SU-DHL-6 (cell line): ENCODE measurements around the gene NOTCH3.

ENCODE experiments used
- EZH2phosphoT487 ChIP-seq: fragments of 200-600 bp; sonication (generic), shearing (Covaris generic); conservative IDR thresholded peaks from 2 replicates; pipeline ENCODE4 v1.6.1; 2018; ENCODE audit warnings: mild to moderate bottlenecking, antibody characterized with exemption, low read length, moderate library complexity, mixed read lengths
- TF ChIP-seq, protein P1 (sequence below): fragments of 200-600 bp; sonication (generic); IDR thresholded peaks from one replicate; pipeline ENCODE4 v1.5.1; 2017; ENCODE audit warnings: antibody characterized with exemption, mild to moderate bottlenecking, low read length, moderate library complexity; ENCODE audit not compliant: insufficient read depth, poor library complexity, severe bottlenecking

DNA sequence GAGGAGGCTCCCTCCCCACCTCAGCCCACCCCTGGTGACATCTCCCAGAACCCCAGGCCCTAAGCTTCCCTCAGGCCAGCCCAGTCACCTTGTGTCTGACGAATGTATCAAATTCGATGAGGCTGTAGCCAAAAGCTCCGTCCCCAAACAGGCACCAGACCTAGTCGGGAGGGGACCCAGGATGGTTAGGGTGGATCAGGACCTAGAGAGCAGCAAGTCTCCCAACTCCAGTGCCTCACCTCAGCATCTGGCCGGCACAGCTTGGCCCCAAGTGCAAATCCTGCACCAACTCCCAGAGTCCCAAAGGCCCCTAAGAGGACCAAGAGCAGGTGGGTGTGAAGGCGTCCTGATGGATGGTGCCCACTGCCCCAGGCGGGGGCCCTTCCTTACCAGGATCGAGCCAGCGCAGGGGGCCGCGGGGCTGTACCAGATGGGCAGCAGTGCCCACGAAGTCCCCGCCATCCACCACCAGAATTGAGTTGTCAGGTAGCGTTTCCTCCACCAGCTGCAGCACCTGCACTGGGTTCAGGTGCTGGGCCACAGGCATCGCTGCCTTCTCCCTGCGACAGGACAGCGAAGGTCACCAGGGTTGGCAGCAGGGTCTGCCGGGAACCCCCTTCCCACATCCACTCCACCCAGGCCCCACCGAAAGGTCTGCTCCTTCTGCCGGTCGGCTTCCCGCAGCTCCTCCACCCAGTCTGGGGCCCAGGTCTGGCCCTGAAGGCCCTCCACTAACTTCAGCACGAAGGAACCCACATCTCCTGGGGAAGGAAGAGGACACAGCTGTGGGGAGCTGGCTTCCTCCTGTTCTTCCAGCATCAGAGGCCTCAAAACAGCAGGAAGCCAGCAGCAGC is 84.8 kb downstream of the NOTCH3 start:
- TF ChIP-seq, protein P1, sequence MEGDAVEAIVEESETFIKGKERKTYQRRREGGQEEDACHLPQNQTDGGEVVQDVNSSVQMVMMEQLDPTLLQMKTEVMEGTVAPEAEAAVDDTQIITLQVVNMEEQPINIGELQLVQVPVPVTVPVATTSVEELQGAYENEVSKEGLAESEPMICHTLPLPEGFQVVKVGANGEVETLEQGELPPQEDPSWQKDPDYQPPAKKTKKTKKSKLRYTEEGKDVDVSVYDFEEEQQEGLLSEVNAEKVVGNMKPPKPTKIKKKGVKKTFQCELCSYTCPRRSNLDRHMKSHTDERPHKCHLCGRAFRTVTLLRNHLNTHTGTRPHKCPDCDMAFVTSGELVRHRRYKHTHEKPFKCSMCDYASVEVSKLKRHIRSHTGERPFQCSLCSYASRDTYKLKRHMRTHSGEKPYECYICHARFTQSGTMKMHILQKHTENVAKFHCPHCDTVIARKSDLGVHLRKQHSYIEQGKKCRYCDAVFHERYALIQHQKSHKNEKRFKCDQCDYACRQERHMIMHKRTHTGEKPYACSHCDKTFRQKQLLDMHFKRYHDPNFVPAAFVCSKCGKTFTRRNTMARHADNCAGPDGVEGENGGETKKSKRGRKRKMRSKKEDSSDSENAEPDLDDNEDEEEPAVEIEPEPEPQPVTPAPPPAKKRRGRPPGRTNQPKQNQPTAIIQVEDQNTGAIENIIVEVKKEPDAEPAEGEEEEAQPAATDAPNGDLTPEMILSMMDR: no peak
- no peak for TF ChIP-seq EZH2phosphoT487
